NCI-H510A (cell line): ENCODE measurements around the gene LCN10.
"Not testable (repeated sequence)": the region's sequence is repeated elsewhere in the genome, so short reads cannot be mapped to it uniquely, and the experiment has no call there.

ENCODE experiments used
- DNase-seq: peaks from one replicate; lab custom pipeline; 2025; lab: John Stamatoyannopoulos, UW

The LCN10 gene

DNA sequence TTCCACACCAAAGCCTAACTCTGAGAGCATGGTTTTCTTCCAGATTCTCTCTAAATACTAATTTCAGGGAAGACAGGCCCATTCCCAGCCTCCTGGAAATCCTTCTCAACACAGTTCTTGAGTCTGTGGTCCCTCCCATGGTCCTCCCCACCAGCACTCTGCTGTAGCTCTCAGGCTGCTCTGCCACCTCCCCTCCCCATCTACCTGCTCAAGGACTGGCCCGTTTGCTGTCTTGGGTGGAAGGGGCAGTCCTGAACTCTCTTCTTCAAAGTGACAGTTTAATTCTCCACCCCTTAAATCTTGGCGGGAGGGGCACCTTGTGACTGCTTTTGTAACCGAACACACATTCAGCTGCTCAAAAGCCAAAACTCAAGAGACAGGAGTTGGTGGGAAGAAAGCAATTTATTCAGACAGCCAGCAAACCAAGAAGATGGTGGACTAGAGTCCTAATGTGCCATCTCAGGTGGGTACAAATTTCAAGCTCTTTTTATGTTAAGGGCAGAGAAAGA, 29.2 kb upstream of the LCN10 start:
- no peak for DNase-seq

DNA sequence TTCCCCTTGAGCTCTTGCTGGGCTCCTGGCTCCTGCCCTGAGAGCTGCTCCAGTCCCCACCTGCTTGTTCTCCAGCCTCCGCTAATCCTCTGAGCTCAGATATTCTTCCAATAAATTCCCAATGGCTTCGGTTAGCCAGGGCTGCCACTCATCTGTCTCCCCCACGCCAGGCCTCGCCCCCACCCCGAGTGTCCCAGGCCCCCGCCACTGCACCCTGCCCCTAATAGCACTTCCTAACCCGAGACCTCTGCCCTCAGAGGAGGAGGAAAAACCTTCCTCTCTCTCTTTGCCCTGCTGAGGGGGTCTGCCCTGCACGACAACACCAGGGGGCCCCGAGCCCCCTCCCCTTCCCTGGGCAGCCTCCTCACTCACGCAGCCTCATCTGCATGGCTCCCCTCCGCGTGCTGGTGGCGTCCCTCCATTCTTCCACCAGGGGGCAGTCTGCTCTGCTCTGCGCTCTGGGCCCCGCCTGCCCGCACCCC, 27.0 kb upstream of the LCN10 start:
- DNase-seq: no peak

DNA sequence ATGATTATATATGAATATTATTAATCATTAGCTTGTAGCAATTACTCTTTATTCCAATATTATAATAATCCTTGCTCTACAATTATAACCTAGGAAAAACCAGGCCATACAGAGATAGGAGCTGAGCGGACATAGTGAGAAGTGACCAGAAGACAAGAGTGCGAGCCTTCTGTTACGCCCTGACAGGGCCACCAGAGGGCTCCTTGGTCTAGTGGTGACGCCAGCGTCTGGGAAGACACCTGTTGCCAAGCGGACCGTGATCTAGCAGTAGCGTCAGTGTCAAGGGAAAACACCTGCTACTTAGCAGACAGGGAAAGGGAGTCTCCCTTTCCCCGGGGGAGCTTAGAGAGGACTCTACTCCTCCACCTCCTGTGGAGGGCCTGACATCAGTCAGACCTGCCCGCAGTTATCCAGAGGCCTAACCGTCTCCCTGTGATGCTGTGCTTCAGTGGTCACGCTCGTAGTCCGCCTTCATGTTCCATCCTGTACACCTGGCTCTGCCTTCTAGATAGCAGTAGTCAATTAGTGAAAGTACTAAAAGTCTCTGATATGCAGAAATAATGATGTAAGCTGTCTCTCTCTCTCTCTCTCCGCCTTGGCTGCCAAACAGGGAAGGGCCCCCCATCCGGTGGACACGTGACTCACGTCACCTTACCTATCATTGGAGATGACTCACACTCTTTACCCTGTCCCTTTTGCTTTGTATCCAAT, 23.8 kb upstream of the LCN10 start:
- not testable (repeated sequence) for DNase-seq

- DNase-seq: not testable (repeated sequence)
Measured at GRCh38 chr9:136765745-136766409, 23.1 kb upstream of the LCN10 start.

- DNase-seq: no peak
Measured at GRCh38 chr9:136765041-136765440, 22.3 kb upstream of the LCN10 start.

DNA sequence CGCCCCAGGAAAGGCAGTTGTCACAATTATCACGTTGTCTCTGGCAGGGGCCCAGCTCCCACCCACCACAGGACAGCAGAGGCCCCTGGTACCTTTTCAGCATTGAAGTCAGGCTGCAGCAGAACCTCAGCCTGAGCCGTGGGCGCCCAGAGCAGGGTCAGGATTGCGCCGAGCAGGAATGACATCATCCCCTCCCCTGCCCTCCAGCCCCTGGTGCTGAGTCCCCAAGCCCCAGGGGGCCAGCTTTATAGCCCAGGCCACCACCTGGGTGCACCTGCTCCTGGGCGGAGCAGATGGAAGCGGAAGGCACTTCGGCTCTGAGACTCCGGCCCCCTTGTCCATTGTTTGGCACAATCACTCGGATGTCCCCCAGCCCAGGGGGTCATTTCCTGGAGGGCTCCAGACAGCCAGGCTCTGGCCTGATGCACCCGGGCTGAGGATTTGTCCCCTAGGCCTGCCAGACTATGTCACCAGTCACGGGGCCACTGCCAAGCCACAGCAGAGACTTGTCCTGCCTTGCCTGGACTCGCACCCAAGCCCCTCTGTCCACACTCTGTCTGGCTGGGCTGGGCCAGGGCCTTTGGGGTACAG, 21.7 kb upstream of the LCN10 start, which contains the start of gene LCN15:
LCN15 (minus strand) TSS at position 218 of the 591 bp plus-strand sequence; CDS start at position 188, 30 bp downstream.
- DNase-seq: peak; percentile 87

DNA sequence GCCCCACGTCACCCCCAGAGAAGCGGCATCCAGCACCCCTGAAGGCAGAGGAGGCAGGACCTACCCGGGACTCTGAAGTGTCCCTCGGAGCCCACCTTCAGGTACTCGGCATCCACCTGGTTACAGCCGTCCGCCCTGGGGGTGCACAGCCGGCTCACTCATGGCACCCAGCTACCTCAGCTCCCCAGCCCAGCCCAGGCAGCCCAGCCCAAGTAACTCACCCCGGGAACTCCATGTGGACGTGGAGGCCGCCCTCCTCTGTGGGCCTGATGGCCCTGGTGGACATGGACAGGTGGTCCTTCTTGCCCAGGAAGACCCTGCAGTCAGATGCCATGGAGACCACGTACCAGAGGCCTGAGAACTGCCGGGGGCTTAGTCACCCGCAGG, 20.9 kb upstream of the LCN10 start:
- no peak for DNase-seq

GRCh38 chr9:136762915-136763648, 20.3 kb upstream of the LCN10 start:
- DNase-seq: no peak

DNA sequence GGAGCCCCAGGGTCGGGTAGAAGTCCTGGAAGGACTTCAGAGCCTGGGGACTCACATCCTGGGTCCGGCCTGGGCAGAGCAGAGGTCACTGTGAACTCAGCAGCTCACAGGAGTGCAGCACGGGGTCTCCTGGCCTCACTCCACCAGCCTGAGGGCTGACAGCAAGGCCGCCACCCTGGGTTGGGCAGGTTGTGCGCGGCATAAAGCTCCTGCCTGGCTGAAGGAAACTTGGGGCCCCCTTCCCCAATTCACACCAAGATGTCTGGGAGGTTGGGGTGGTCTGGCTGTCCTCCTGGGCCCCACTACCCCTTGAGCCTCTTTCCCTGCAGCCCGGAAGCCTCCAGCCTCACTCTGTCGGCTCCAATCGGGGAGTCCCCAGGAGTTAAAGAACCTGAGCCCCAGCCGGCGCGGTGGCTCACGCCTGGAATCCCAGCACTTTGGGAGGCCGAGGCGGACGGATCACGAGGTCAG, 19.5 kb upstream of the LCN10 start:
- DNase-seq: no peak

- no peak for DNase-seq
Measured at GRCh38 chr9:136761545-136761981, 18.8 kb upstream of the LCN10 start.

- DNase-seq: peak; percentile 37
Measured at GRCh38 chr9:136760834-136761544, 18.2 kb upstream of the LCN10 start.

DNA sequence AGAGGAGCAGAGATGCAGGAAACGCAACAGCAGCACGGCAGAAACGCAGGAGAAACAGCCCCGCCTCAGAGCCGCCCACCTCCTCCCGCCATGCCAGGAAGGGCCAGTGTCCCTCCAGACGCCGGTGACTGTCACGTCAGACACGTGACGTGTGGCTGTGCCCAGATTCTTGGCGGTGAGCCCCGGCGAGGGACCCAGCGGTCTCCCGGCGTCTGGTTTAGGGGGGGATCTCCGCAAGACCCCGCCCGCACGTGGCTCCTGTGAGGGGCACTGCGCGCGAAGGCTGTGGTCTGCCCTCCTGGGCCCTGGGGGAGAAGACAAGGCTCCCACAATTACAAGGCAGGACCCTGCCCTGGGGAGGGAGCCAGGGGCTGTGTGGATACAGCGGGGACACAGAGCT, 17.7 kb upstream of the LCN10 start:
- no peak for DNase-seq

GRCh38 chr9:136759436-136760325, 16.9 kb upstream of the LCN10 start:
- DNase-seq: no peak

DNA sequence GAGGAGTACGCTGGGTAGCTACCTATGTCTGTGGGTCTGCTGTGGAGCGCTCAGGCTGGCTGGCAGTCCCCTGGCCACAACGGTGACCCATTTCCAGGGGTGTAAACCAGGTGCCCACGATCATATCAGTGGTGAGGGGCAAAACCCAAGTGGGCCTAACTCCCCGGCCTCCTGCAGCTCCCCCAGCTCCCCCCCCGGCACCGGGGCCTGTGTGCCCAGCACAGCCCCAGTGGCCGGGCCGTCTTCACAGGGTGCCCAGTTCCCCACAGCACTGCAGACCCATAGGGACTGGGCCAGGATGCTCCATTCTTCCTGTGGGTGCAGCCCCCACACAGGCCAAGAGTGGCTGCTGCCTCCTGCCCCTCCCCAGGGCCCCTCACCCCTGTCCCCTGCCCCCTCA, 16.3 kb upstream of the LCN10 start:
- DNase-seq: no peak

DNA sequence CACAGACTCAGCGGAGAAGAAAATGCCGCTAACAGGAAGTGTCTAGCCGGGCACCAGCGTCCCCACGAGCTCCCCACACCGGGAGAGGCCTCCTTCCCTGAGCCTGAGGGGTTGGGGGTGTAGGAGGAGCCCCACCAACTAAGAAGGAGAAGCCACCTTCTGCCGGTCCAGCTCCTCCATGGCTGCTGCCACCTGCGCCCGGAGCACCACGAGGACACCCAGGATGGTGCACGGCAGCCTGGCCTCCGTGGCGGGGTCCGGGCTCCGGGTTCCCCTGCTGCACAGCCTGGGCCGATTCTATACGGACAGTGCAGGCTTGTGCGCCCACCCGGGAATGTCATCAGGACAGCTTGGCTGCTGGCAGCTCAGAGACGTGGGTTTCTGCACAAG, 15.0 kb upstream of the LCN10 start:
- no peak for DNase-seq

- DNase-seq: no peak
Measured at GRCh38 chr9:136757328-136757727, 14.6 kb upstream of the LCN10 start.

DNA sequence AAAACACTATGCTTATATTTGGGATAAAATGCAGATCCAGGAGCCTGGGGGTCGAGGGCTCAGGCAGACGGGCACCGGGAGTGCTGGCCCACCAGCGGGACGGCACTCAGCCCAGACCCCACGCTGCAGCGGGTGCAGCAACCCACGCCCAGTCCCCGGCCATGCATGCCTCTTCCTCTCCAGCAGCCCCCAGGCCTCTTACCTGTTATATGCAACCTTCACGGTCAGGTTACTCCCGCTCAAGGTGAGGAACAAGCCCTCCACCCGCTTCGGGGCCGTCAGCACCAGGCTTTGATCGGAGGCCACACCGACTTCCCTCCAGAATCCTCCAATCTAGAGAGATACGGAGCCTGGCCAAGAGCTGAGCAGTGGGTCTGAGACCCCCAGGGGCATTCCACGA, 14.1 kb upstream of the LCN10 start:
- no peak for DNase-seq

DNA sequence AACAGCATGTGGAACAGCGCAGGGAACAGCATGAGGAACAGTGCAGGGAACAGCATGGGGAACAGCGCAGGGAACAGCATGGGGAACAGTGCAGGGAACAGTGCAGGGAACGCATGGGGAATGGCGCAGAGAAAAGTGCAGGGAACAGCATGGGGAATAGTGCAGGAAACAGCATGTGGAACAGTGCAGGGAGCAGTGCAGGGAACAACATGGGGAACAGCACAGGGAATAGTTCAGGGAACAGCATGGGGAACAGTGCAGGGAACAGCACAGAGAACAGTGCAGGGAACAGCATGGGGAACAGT, 13.3 kb upstream of the LCN10 start:
- DNase-seq: no peak

DNA sequence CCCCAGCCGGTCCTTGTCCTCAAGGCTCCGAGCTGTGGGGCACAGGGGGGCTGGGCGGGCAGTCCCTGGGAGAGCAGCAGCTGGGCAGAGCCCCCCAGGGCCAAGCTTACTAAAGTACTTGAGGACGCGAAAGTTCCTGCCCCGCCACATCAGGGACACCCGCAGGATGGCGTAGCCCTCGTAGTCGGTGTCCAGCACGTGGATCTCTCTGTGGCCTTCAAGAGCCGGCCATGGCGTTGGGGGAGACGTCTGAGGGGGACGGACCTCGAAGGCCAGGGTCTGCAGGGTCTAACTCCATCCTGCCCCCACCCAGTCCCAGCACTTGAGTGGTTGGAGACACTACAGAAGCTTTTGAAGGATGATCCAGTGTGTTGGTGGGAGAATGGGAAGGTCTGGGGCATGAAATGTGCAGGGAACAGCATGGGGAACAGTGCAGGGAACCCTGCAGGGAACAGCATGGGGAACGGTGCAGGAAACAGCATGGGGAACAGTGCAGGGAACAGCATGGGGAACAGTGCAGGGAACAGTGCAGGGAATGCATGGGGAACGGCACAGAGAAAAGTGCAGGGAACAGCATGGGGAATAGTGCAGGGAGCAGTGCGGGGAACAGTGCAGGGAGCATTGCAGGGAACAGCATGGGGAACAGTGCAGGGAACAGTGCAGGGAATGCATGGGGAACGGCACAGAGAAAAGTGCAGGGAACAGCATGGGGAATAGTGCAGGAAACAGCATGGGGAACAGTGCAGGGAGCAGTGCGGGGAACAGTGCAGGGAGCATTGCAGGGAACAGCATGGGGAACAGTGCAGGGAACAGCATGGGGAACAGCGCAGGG, 12.8 kb upstream of the LCN10 start:
- not testable (repeated sequence) for DNase-seq
